ENCODE data around the gene MCOLN3.
"Not testable (repeated sequence)": the region's sequence is repeated elsewhere in the genome, so short reads cannot be mapped to it uniquely, and the experiment has no call there.

The MCOLN3 gene

GRCh38 chr1:85047472-85048295 lies 616 bp downstream of the MCOLN3 start:
- peak; percentile 53 for DNase-seq

DNA sequence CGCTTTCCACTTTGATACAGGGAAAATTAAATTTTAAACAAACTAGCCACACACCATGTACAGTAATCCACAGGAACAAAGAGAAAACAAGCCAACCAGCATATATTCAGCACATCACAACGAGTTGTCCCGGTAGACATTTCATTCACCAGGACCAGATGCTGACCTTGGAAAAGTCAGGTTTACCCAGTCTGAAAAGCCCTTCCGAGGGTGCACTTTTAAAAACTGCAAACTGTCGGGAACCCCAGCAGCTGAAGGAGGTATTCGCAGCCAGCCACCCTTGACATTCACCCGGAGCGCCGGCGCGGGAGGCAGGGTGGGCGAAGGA lies 1.2 kb downstream of the MCOLN3 start:
- no peak for DNase-seq

- no peak for DNase-seq
These were observed 5.9 kb downstream of the MCOLN3 start for GRCh38 chr1:85042413-85042812.

DNA sequence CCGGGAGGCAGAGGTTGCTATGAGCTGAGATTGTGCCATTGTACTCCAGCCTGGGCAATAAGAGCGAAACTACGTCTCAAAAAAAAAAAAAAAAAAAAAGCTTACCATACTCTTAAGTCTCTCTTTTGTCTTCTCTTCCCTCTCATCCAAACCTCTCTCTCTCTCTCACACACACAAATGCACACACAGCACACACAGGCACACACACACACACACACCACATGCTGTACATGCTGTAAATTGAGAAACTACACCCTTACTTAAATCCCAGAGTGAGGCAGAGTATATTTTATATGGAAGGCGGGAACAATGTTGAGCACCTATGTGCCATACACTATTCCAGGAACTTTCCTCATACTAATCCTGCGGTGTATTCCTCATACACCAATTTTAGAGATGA lies 6.5 kb downstream of the MCOLN3 start:
- no peak for DNase-seq

DNA sequence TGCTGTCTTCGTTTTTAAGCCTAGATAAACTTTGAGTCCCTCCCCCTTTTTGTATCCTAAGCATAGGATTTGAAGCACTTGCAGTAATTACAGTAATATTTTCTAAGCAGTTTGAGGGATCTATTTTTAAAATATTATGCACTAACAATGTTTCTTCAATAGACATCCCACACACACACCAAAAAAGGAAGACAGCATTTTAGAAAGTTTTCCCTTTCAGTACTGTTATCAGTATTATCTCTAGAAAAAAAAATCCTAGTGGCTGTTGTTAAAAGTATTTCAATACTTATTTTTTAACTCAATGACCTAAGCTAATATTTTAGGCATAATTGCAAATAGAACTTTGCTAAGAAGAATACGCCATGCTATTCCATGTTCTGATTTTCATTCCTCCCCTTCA lies 15.1 kb downstream of the MCOLN3 start:
- no peak for DNase-seq

DNA sequence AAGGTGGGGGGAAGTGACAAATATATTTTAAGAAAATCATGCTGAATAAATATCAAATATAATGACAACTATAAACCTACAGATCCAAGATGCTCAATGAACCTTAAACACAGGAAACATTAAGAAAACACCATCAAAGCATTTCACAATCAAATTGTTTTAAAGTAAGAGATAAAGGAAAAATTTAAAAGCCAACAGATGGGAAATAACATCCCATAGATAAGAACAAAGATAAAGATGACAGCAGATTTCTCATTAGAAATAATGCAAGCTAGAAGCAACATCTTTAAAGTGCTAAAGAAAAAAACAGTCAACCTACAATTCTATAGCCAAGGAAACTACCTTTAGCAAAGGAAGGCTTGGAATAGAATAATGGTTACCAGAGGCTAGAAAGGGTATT lies 17.8 kb downstream of the MCOLN3 start:
- no peak for DNase-seq

DNA sequence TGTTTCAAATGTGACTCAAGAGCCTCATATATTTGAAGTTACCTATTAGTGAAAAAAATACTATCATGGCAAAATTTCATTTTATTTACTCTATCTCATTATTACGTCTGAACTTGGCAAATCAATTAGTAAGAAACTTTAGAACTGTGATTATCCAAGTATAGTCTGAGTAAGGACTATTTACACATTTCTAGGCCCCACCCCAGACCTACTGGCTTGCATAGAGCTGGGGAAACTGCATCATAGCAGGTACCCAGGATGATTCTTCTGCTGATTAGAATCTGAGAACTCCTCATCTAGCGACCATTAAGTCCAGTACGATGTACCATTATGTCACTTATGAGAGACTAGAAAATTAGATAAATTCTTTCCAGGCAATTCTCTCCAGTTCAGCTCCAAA lies 20.1 kb downstream of the MCOLN3 start:
- DNase-seq: no peak

GRCh38 chr1:85027242-85027983 lies 20.9 kb downstream of the MCOLN3 start:
- no peak for DNase-seq

DNA sequence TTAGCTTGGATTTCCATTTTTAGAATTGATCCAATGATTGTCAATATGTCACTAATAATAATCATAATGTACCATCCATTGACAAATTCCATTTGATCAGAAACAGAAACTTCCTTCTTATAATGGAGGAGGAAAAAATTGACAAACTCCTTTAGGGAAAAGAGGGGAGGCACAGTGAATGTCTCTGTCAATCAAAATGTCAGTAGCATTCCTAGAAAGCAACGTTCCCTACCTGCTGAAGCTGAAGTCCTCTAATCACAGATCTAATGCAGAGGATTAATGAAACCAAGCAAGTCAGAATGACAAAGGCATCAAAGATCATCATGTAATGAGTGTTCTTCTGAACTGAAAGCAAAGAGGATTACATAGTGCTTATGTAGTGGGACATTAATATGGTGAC lies 22.4 kb downstream of the MCOLN3 start:
- no peak for DNase-seq

DNA sequence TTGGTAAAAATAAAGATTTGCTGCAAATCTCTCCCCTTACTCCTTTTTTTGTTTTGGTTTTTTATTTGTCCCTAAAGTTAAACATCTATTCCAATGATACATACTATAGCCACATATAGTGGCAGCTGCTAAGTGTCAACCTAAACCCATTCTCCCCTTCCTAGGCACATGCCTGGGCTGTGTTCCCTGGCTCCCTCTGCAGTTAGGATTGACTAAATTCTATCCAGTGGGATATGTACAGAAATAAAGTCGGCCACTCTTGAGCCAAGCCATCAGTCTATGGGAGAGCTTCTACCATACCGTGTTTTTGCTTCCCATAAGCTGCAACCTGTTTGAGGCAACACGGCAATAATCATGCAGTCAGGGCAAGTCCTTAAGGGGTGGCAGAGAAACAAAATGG lies 23.6 kb downstream of the MCOLN3 start:
- no peak for DNase-seq

DNA sequence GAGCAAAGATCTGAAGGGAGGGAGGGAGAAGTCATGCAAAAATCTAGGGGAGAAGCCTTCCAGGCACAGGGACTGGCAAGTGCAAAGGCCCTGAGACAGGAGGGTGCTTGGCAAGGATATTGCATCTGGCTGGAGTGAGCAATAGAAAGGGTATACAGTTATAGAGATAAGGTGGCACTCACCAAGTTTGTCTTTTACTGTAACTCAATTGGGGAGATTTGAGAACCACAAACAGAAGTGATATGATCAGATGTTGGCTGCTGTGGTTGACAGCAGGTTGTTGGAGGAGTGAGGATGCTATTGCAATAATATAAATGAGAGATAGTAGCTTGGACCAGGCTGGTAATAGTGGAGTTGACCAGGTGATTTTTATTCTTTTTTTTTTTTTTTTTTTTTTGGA lies 25.6 kb downstream of the MCOLN3 start:
- DNase-seq: no peak

- peak; percentile 23 for DNase-seq
These were observed 28.3 kb downstream of the MCOLN3 start for GRCh38 chr1:85019994-85020393.

GRCh38 chr1:85015826-85016225 lies 32.5 kb downstream of the MCOLN3 start:
- no peak for DNase-seq

DNA sequence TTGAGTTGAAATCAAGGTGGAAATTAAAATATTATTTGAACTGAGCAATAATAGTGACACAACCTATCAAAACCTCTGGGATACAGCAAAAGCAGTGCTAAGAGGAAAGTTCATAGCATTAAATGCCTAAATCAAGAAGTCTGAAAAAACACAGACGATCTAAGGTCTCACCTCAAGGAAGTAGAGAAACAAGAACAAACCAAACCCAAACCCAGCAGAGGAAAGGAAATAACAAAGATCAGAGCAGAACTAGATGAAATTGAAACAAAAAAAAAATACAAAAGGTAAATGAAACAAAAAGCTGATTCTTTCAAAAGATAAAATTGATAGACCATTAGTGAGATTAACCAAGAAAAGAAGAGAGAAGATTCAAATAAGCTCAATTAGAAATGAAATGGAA lies 42.7 kb downstream of the MCOLN3 start:
- not testable (repeated sequence) for DNase-seq

GRCh38 chr1:85001742-85002141 lies 46.6 kb downstream of the MCOLN3 start:
- DNase-seq: no peak

- no peak for DNase-seq
These were observed 49.5 kb downstream of the MCOLN3 start for GRCh38 chr1:84998642-84999280.

DNA sequence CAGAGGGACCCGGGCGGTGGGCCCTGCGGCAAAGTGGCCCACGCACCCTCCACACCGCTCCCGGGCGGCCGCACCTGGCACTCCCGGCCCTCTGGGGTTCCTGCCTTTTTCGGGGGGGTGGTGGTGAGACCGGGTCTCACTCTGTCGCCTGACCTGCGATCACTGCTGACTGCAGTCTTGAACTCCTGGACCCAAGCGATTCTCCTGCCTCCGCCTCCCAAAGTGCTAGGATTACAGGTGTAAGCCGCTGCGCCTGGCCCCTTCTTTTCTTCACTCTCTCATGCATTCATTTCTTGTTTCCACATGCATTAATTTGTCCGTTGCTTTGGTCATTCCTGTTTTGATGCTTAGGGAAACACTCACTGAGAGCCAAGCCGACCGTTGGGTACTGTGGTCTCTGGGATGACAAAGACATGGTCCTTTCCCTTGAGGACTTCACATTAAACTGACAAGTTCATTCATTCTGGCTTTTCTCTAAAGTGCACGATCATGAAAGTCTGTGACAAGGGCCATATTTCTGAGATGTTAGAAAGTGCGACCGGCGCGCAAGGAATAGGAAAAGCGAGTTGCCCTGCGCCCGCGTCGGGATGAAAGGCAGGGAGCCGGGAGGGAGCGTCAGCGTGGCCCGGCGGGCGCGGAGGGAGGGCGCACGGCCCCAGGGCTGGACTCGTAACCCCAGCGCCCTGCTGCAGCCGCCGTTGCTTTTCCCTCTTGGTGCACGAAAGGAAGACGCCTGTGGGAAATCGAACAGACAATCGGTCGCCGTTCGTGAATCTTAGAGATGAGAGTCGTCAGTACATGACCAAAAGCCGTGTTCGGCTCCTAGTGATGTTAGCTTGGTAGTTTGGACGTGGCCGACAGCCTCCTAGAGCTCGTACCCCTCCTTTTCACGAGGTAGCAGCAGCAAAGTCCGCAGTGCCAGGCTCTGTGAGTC lies 50.4 kb downstream of the MCOLN3 start:
- DNase-seq: no peak

DNA sequence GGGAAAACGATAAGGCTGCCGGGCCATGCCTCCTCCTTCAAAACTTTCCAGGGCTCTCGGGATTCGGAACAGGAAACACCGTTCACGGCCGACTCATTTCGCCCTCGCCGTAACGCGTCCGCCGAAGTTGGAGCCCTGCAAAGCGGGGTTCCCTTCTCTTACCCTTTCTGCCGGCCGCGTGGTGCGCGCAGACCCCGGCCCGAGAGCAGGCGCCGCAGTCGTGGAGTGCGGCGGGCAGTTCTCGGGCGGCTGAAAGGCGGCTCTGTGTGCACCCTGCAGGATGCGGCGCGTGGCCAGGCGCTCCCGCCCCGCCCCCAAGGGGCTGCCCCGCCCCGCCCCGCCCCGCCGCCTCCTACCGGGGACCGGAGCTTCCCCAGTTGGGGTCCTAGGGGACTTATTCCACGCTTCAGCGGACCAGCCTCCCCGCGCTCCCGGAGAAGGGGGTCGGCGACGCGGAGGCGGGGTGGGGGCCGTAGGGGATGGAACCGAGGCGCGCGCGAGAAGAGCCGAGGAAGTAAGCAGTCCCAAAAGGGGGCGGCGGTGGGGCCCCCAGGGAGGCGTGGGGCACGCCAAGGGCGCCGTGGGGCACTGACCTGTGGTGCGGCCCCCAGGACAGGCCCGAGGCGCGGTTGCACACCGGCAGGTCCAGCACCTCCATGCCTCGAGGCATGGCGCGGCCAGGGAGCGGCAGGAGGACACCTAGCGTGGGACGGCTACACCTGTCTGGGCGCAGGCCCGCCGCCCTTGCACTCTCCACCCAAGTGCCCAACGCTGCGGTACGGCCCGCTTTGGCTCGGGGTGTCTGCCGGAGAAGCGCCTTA lies 51.2 kb downstream of the MCOLN3 start, which contains the start of gene MCOLN2:
Gene MCOLN2 (minus strand): TSS at position 268 of the 821 bp plus-strand sequence. CDS start 241 bp downstream, at position 27.
- DNase-seq: peak; percentile 43

DNA sequence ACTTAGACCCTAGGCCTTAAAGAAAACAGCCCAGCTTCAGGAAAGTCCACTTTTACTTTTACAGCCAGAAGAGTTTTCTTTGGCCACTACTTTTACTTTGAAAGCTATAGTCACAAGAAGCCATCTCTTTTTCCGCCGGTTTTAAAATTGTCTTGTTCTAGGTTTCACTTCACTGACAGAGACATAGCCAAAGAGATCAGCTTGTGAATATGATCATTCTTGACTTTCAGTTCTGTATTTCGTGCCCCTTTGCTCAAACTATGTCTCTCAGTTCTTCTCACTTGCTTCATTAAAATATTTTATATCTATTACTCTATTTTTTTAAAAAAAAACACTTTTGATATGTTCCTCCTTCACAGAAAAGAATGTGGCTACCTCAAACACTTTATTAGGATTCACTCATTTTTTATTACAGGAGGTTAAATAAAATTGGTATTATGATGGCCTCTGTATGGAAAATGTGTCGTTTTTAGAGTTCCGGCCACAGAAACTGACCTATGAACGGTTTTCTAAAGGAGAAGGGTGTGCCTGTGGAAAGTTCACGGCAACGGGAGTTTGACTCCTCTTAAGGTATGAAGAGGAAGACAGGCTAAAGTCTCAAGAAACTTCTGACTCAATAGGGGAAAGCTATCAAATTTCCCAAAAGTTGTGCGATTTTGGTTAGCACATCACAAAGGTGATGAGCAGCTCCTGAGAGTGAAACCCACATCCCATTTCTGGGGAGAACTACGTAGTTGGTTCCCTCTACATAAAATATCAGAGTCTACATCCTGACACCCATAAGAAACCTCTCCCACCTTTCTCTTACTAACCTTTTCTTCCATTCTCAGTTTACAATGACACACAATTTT lies 52.6 kb downstream of the MCOLN3 start:
- no peak for DNase-seq

- no peak for DNase-seq
These were observed 57.0 kb downstream of the MCOLN3 start for GRCh38 chr1:84991097-84991920.
